Measurements from ENCODE around the gene SPATA21.

GRCh38 chr1:16367968-16368890, 69.0 kb downstream of the SPATA21 start:
- TF ChIP-seq CTCF (IDR thresholded peaks at IDR 0.05; ENCODE audit: poor library complexity, severe bottlenecking) (no peak), RAD21 (conservative IDR thresholded peaks at IDR 0.05) (no peak), POLR2AphosphoS5 (IDR thresholded peaks at IDR 0.05) (no peak), MXI1 (conservative IDR thresholded peaks at IDR 0.05; ENCODE audit: poor library complexity, severe bottlenecking) (no peak), SMC3 (conservative IDR thresholded peaks at IDR 0.05; ENCODE audit: poor library complexity) (no peak), EP300 (conservative IDR thresholded peaks at IDR 0.05; ENCODE audit: poor library complexity, severe bottlenecking) (no peak)

All from neural cell (in vitro differentiated cells).